GM18867 (cell line): ENCODE measurements around the gene PLSCR1.
"Not testable (repeated sequence)": the region's sequence is repeated elsewhere in the genome, so short reads cannot be mapped to it uniquely, and the experiment has no call there.

Experiments
- ATAC-seq: cut with Tn5 transposase; IDR thresholded peaks from one replicate; pipeline ENCODE4 v1.9.1; 2021; ENCODE audit warnings: mild to moderate bottlenecking, moderate library complexity; ENCODE audit not compliant: unreplicated experiment

The PLSCR1 gene

DNA sequence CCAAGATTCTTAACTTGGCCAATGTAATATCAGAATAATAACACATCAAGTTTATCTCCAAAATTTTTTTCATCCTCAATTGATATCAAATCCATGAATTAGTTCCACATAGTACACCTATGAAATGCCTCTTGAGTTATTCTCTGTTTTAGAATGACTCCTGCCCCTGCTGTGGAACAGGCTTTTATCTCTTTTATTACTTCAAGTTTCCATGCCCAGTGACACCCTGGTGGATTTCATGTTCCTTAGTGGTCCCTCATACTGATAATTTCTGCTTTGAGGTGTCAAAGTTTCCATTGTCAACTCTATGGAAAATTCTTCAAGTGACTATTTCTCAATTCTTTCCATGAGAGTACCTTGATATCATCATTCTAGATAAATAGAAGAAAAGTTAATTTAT is 24.6 kb downstream of the PLSCR1 start:
- no peak for ATAC-seq

DNA sequence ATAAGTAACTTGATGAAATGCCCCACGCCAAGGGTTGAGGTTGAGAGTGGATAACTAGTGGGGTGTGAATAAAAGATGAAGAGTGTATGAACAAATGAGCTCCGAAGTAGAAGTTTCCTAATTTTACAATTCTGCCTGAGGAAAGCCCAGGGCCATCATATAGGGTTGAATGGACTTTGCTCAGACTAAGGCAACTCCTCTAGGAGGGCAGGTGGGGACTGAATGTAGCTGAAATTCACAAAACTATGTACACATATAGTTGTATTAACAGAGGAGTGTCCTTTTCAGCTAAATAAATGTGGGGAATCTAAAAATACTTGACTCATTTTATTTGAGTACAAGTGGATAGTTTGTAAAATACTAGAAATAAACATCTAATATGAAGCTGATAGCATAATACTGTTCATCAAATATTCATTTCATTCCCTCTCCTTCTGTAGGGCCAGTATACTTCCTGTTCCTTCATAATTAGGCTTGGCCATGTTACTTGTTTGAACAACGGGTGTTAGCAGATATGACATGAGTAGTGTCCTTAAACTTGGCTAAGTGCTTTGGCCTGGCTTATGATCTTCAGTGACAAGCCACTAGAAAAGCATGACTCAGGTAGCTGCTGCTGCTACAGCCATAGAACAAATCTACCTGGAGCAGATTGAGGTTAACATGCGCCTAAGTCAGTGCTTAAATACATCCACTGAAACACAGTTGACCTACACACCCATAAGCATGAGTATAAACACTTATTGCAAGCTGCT is 26.5 kb downstream of the PLSCR1 start:
- no peak for ATAC-seq

DNA sequence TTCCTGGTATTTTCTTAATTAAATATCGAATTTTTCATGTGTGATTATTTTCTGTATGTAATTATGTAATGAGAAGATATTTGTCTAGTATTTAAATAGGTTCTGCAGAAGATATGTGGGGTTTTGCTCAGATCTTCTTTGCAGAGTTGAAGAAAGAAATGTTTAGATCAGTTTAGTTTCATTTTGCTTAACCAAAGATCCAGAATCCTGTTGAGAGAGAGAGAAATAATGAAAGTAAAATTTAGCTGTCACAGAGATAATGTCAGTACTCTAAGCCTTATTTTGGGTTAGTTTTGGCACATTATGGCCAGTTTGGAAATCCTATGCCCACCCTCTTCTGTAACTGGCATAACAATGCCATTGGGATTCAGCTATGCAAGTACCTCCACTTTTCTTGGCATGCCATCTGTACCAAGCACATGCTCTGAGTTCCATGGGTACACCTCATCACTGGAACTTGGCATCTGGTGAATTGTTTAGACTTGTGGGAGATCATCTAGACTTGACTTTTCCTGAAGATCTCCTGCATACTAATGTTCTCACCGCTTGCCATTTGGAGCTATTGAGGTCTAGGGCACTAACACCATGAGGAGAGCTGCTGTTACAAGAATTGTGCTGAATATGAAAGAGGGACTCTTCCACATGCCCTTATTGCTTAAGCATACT is 30.9 kb downstream of the PLSCR1 start:
- no peak for ATAC-seq

DNA sequence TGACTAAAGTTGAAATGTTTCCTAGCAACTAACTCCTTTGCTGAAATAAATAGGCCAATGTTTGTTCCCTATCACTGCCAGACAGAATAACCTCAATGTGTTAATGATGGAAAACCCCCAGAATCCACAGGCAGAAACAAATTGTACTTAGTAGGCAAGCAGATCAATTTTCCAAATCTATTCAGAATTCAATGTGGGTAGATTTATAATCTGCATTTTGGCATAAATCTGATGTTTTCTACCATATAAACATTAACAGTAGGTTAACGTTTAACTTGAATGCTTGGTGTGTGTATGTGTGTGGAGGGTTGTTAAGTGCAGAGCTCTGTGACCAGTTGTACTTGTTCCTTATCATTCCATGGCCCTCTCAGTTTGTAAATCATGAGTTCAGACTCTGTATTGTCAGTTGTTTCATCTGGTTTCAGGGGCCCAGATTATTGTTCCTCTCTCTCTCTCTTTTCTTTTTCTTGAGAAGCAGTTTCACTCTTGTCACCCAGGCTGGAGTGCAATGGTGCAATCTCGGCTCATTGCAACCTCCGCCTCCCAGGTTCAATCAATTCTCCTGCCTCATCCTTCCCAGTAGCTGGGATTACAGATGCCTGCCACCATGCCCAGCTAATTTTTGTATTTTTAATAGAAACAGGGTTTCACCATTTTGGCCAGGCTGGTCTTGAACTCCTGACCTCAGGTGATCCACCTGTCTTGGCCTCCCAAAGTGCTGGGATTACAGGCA is 32.8 kb downstream of the PLSCR1 start:
- ATAC-seq, result no peak

DNA sequence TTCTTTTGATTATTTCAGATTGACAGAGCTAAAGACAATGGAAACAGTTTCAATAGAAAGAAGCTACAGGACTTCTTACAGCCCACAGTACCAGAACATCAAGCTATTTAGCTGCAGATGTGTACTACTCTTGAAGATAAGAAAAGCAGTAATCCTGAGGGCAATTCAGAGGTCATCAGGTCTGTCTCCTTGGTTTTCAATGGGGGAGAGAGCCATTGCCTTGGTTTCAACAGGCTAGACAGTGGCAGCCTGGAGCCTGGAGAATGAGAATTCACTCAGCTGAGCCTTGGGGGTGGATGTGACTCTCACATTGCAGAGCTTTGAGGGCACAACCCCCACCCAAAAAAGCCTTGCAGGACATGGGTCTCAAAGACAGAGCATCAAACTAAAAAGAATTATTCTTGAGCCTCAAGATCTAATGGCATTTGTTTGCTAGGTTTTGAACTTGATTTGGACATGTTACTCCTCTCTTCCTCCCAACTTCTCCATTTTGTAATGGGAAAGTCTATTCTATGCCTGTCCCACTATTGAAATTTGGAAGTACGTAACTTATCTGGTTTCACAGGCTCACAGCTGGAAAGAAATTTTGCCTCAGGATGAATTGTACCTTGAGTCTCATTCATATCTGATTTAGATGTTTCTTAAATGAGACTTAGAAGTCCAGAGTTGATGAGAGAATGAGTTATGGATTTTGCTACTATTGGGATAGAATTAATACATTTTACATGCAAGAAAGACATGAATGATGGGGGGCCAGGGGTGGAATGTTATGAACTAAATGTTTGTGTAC is 36.9 kb downstream of the PLSCR1 start:
- ATAC-seq, result no peak

DNA sequence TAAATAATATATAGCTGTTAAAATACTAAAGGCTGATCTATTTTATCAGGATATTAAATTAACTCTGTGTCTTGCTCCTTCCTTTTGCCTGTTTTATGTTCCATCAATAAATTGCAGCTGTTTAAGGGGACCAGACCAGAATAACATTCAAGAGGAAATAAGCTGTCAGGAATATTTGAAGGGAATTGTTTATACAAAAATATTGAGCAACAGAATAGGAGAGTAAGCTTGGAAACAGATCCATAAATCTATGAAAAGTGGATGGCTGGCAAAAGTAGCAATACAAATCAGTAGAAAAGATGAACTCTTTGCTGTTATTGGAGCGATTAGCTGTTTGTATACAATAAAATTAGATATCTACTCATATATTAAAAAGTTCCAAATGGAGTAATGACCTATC is 38.9 kb downstream of the PLSCR1 start:
- ATAC-seq, result no peak

DNA sequence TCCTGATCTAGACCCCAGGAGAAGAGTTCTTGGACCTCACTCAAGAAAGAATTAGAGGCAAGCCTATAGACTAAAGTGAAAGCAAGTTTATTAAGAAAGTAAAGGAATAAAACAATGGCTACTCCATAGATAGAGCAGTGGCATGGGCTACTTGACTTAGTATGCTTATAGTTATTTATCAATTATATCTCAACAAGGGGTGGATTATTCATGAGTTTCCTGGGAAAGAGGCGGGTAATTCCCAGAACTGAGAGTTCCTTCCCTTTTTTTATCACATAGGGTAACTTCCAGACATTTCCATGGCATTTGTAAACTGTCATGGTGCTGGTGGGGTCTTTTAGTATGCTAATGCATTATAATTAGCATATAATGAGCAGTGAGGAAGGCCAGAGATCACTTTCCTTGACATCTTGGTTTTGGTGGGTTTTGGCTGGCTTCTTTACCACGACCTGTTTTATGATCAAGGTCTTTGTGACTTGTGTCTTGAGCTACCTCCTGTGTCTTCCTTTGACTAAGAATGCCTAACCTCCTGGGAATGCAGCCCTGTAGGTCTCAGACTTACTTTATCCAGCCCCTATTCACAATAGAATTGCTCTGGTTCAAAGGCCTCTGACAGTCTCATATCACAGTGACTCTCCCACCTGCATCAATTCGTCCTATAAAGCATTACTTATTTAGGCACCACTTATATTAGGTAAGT is 39.8 kb downstream of the PLSCR1 start:
- ATAC-seq, result no peak

DNA sequence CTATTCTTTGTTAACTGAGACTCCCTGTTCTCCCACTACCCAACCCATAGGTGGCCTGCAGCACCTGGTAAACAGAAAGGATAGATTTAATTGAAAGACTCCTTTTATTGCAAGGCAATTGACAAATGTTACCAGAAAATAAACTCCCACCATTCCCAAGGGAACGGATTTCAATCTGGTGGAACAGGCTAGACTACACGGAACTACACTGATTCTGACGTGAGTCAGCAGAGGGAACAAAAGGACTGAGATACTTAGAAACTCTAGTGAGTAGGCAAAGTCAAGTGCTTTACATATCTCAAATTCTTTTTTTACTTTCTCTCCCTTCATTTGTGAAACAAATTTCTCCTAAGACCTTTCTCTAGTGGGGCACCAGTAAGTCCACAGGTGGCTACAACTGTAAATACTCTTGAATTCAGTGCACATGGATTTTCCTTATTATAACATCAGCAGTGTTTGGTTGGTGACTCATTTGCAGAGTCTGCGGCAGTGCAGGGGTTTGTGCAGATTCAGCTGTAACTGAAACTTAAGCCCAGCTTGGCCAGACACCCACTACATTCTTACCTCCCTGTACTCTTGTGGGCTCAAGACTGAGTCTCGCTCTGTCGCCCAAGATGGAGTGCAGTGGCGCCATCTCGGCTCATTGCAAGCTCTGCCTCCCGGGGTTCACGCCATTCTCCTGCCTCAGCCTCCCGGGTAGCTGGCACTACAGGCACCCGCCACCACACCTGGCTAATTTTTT is 40.8 kb downstream of the PLSCR1 start:
- peak; percentile 99 for ATAC-seq

DNA sequence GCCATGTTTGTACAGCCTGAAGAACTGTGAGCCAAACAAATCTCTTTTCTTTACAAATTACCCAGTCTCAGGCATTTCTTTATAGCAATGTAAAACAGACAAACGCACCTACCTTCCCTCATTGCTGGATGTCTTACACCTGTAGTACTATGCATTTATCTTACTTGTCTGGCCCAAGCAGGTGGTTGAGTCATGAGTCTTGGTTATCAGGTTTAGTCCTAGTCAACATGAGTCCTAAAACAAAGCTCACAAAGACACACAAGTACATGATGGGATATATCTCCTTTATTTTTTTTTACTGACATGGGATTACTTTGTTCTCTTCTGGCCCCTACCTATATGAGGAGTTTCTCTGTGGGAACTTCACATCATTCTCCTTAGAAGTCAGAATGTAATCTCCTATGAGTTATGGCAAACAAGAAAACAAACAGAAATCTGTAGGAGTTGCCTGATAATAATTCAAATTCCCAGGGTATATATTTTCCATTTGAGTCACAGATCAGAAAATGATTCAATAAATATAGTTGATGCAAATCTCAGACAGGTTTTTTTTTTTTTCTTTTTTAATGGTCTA is 41.4 kb downstream of the PLSCR1 start:
- ATAC-seq, result no peak

DNA sequence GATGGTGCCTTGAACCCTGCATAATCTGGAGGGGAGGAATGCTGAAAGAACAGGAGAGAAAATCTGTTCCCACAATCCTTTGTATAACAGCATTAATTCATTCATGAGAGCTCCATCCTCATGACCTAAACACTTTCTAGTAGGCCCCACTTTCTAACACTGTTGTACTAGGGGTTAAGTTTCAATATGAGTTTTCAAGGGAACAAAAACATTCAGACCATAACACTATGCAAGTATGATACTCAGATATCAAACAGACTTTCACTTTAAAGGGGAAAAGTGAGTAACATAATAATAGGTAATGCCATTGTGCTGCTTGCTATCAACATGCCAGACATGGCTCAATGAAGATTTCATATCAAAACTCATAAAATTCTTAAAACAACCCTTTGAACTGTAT is 42.7 kb downstream of the PLSCR1 start:
- ATAC-seq, result no peak

DNA sequence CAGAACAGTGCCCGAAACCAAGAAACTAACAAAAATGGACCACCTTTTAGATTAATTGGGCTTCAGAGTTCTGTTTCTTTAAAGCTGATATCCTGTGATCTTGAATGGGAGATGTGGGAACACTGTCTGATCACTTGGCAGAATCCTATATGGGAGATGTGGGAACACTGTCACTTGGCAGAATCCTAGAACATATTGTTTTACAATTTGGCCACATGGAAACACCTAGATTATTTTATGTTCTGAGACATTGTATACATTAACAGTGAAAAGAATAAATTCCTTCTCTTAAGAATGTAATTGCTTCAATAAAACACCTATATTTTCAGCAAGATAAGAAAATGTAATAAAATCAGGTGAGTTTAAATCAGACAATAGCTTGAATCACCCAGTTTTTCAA is 44.7 kb downstream of the PLSCR1 start:
- no peak for ATAC-seq

DNA sequence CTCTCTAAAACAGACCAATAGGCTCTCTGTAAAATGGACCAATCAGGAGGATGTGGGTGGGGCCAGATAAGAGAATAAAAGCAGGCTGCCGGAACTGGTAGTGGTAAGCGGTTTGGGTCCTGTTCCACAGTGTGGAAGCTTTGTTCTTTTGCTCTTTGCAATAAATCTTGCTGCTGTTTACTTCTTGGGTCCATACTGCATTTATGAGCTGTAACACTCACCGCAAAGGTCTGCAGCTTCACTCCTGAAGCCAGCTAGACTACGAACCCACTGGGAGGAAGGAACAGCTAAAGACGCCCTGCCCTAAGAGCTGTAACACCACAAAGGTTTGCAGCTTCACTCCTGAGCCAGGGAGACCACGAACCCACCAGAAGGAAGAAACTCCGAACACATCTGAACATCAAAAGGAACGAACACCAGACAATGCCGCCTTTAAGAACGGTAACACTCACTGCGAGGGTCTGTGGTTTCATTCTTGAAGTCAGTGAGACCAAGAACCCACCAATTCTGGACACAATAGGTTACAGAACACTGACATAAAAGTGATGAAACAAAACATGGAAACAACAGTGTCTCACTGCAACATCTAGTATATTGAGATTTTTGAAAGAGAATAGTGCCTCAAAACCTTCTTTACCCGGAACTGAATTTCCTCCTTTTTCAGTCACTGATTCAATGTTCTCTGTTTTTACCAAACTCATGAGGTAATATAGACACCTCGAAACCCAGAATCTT is 46.2 kb downstream of the PLSCR1 start:
- ATAC-seq, result no peak

DNA sequence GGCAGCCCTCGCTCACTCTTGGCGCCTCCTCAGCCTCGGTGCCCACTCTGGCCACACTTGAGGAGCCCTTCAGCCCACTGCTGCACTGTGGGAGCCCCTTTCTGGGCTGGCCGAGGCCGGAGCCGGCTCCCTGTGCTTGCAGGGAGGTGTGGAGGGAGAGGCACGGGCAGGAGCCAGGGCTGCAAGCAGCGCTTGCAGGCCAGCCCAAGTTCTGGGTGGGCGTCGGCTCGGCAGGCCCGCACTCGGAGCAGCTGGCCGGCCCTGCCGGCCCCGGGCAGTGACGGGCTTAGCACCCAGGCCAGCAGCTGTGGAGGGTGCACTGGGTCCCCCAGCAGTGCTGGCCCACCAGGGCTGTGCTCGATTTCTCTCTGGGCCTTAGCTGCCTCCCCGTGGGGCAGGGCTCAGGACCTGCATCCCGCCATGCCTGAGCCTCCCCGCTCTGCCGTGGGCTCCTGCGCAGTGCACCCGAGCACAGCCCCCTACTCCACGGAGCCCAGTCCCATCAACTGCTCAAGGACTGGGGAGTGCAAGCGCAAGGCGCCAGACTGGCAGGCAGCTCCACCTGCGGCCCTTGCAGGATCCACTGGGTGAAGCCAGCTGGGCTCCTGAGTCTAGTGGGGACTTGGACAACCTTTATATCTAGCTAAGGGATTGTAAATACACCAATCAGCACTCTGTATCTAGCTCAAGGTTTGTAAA is 47.1 kb downstream of the PLSCR1 start:
- ATAC-seq, result not testable (repeated sequence)

DNA sequence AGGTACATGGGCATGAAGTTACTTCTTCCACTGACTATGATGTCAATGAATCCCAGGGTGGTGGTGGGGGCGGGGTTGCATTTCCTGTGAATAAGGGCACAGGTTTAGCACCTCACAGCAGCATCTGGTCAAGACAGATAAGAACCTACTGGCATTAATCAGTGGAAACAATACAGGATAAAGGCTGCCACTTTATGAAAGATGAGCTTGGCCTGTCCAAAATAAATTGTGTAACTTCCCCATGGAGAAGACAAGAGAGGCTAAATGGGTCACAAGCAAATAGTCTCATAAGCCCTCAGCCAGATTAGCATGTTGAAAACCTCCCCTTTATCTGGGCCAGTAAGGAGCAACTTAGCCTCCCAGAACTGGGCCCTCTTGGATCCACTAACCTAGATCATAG is 47.7 kb downstream of the PLSCR1 start:
- no peak for ATAC-seq

DNA sequence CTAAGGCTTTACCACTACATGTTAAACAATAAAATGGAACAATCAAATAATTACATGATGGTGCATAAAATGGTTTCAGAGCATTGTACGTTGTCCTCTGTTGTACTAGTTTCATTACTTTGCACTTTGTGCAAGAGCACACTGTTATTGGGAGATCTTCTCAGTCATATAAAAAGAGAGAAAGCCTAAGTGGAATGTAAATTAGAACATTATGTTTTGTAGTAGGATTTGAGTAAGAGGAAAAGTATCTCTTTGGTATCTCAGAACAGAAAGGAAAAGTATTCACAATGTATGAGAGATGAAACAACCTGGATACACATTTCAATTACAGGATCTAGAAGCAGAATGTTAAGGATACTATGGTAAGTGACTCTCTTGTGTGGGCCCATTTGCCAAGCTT is 48.2 kb downstream of the PLSCR1 start:
- no peak for ATAC-seq

DNA sequence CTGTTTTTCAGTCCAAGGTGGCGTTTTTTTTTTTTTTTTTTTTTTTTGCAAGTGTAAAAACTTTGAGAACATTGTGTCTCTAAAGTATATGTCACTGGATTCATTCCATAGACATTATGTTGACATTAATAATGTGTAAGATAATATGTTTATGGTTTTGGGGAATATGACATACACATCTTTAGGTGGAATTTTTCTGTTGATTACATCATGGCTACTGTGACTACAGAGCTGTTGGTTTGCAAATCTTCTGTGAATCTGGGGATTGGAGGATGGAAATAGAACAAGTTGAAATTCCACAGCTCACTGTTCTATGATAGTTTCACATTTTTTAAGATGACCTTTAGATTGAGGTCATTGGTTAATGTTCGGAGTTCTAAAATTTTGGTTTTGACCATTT is 50.6 kb downstream of the PLSCR1 start:
- no peak for ATAC-seq

DNA sequence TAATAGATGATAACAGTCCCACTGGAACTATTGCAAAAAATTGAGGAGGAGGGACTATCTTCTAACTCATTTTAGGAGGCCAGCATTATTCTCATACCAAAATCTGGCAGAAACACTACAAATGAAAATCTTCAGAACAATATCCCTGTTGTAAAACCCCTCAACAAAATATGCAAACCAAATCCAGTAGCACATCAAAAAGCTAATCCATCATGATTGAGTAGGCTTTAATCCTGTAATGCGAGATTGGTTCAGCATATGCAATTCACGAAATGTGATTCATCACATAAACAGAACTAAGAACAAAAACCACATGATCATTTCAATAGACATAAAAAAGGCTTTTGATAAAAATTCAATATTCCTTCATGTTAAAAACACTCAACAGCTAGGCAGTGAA is 51.2 kb downstream of the PLSCR1 start:
- ATAC-seq, result no peak

DNA sequence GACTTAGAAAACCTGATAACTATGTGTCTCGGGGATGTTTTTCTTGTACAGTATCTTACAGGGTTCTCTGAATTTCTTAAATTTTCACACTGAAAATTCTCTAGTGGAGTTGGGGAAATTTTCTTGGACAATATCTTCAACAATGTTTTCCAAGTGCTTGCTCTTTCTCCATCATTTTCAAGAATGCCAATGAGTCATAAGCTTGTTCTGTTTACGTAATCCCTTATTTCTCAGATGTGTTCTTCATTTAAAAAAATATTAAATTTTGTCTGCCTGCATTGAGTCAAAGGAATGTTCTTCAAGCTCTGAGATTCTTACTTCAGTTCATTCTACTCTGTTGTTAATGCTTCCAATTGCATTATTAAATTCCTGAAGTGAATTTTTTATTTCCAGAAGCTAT is 53.1 kb downstream of the PLSCR1 start:
- ATAC-seq, result no peak
